Left lung (tissue), 10 donors: ENCODE measurements around the gene GASK1A. TPM values are rescaled to one million over a fixed set of nuclear protein-coding genes. Genes with fewer than 3 reads are reported as not detected.

ENCODE experiments used
- ATAC-seq: fragments of 200-7000 bp; cut with Tn5 transposase; one replicate; pipeline ENCODE4 v1.9.1; 2020; ENCODE audit warnings: moderate library complexity
- DNase-seq, 4 donors: peaks; one replicate each; pipeline ENCODE4 v3.0.0-alpha.2; 2013 to 2020
- H3K27ac ChIP-seq, 2 donors: fragments of 200-600 bp; sonication (generic) in 1 of 2; one replicate each; pipeline versions ENCODE4 v1.5.0 to v1.8.0; 2020 to 2021
- H3K27me3 ChIP-seq, 2 donors: fragments of 200-600 bp; sonication (generic) in 1 of 2; one replicate each; pipeline versions ENCODE4 v1.5.0 to v1.8.0; 2020 to 2021
- H3K36me3 ChIP-seq, 2 donors: fragments of 200-600 bp; sonication (generic) in 1 of 2; one replicate each; pipeline versions ENCODE4 v1.5.0 to v1.8.0; 2020 to 2021
- H3K4me1 ChIP-seq, 2 donors: fragments of 200-600 bp; one replicate each; pipeline ENCODE4 v1.8.0; 2021
- H3K4me3 ChIP-seq, 2 donors: fragments of 200-600 bp; sonication (generic) in 1 of 2; one replicate each; pipeline versions ENCODE4 v1.5.0 to v1.8.0; 2020 to 2021; ENCODE audit warnings: mild to moderate bottlenecking in 1 of 2
- H3K9me3 ChIP-seq, 2 donors: fragments of 200-600 bp; sonication (generic) in 1 of 2; one replicate each; pipeline versions ENCODE4 v1.5.0 to v1.8.0; 2020 to 2021
- intact Hi-C, 2 donors: fragments of 100-400 bp; cut with DNase I; formaldehyde crosslinking; loops; one replicate each; pipeline versions ENCODE4 v1.11.2 to v1.14.2; 2022
- polyA plus RNA-seq, 6 donors: library from polyadenylated mRNA; unstranded; fragments of 120-200 nt; gene quantifications; one replicate each; pipeline ENCODE4 v1.2.1, GENCODE V29; 2013; ENCODE audit not compliant: insufficient read length in 6 of 6
- total RNA-seq, 2 donors: library from RNA; stranded (reverse); fragmentation: NEBNext Ultra II Directional; extraction: Animal tissue kit (Norgen Biotek cat#: 25700); gene quantifications; one replicate each; pipeline ENCODE4 v1.2.1, GENCODE V29; 2021
- TF ChIP-seq, protein P1 (sequence below), 2 donors: fragments of 200-600 bp; sonication (generic) in 1 of 2; IDR thresholded peaks; one replicate each; pipeline versions ENCODE4 v1.5.0 to v1.8.0; 2021; ENCODE audit warnings: antibody characterized with exemption in 2 of 2
- donor health status: DM: no; HTN: yes; CAD: no.
- donor health status: DM: no; HTN: no; CAD: no.

Gene GASK1A
- total and polyA plus RNA-seq, 8 donors = 3.1 to 12.3 (median 4.2) TPM

DNA sequence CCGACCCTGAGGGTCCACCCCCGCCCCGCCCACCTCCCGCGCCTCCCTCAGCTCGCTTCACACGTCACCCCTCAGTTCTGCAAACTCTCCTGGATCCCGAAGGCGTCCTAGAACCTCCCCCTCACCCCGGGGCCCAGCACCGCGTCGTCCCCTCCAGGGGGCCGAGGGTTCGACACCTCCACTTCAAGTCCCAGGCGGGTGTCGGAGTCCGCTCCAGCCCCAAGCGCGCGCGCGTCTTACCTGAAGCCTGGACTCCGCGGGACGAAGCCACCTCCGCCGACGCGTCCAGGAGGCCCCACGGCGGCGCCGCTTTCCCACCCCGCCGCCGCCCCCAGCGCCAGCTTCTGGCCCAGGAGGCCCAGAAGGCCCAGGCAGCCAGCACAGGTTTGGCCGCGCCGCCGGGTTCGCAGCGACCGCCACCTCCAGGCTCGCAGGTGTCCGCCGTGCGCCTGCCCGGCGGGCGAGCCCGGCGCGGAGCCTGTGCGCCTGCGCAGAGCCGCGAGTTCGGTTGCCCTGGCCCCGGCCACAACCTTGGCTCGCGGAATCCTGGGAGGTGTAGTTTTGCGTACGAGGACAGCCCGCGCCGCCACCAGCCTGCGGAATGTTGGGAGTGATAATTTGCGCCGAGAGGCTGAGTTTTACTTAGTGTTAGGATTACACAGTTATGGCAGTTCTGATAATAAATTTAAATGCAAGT lies 126.6 kb downstream of the GASK1A start, which contains the start of gene POMGNT2:
Gene POMGNT2, minus strand, starts transcription at position 484 of the 697 bp plus-strand sequence. CDS start 24,648 bp downstream, outside the sequence.
- peak within 1 kb of the TSS; percentile 79 to 86 for H3K4me3 ChIP-seq
- ATAC-seq (peak; percentile 97), DNase-seq (peak; percentile 80 to 96 (median 92))
- peaks cover 13 to 24% of the 10 kb centered on the region in 2 donors for H3K4me1 ChIP-seq
- no peaks in the 10 kb centered on the region for H3K9me3 ChIP-seq
- no peaks in the 10 kb centered on the region for H3K27me3 ChIP-seq
- intact Hi-C loops = no loop called here
- H3K27ac ChIP-seq = peak within 1 kb of the TSS in 1 of 2 donors; percentile 38
- no peaks in the 10 kb centered on the region for H3K36me3 ChIP-seq
- TF ChIP-seq, protein P1, sequence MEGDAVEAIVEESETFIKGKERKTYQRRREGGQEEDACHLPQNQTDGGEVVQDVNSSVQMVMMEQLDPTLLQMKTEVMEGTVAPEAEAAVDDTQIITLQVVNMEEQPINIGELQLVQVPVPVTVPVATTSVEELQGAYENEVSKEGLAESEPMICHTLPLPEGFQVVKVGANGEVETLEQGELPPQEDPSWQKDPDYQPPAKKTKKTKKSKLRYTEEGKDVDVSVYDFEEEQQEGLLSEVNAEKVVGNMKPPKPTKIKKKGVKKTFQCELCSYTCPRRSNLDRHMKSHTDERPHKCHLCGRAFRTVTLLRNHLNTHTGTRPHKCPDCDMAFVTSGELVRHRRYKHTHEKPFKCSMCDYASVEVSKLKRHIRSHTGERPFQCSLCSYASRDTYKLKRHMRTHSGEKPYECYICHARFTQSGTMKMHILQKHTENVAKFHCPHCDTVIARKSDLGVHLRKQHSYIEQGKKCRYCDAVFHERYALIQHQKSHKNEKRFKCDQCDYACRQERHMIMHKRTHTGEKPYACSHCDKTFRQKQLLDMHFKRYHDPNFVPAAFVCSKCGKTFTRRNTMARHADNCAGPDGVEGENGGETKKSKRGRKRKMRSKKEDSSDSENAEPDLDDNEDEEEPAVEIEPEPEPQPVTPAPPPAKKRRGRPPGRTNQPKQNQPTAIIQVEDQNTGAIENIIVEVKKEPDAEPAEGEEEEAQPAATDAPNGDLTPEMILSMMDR (IDR thresholded peaks at IDR 0.05) = no peak

DNA sequence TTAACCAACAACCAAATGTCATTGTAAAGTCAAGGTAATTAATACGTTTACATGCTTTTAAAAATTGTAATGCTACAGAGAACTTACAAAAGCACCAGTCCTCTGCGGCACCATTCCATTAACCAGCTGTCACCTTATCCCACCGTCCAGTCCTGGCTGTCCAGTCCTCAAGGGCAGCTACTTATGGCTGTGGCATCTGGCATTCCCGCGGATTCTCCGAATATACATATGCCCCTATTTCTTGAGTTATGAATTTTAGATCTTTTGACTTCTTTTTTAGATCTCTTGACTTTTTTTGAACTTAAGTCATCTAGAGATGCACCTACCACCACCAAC lies 127.2 kb downstream of the GASK1A start:
- ATAC-seq = peak; percentile 9
- intact Hi-C loops = no loop called here
- no peak overlapping the region for H3K27ac ChIP-seq

More for the DNA sequence above, 127.2 kb downstream of the GASK1A start:
- Histone ChIP-seq H3K4me1 (peaks cover 13 to 24% of the 10 kb centered on the region in 2 donors), H3K27me3 (no peaks in the 10 kb centered on the region), H3K9me3 (no peaks in the 10 kb centered on the region), H3K36me3 (no peaks in the 10 kb centered on the region), H3K4me3 (peak overlapping the region; percentile 79 to 86)
- TF ChIP-seq, protein P1 (IDR thresholded peaks at IDR 0.05) = no peak
- no peak for DNase-seq

Other genes with a start within 250 kb of the GASK1A start
- 1 to 10 TPM in 1 of 2 donors, under 1 TPM in 1; 0.90 to 2.9 TPM for gene CCDC13, start 206.1 kb upstream of the GASK1A start, total RNA-seq
- gene CCDC13, start 206.1 kb upstream of the GASK1A start, polyA plus RNA-seq = 1 to 10 TPM in 5 of 6 donors, under 1 TPM in 1; 0.95 to 3.5 (median 2.0) TPM
- 10 to 100 TPM; 81.3 to 95.2 TPM for gene HIGD1A, start 174.8 kb upstream of the GASK1A start, total RNA-seq
- gene HIGD1A, start 174.8 kb upstream of the GASK1A start, polyA plus RNA-seq = 10 to 100 TPM; 77.7 to 99.1 (median 92.5) TPM
- 1 to 10 TPM; 2.5 to 7.9 TPM for gene ACKR2, start 169.9 kb upstream of the GASK1A start, total RNA-seq
- 1 to 10 TPM in 5 of 6 donors, under 1 TPM in 1; 0.77 to 3.1 (median 1.7) TPM for gene ACKR2, start 169.9 kb upstream of the GASK1A start, polyA plus RNA-seq
- gene CYP8B1, start 103.4 kb upstream of the GASK1A start, total RNA-seq = not detected
- under 1 TPM; 0.14 to 0.46 (median 0.24) TPM for gene CYP8B1, start 103.4 kb upstream of the GASK1A start, polyA plus RNA-seq
- gene ZNF662, start 73.2 kb upstream of the GASK1A start, total RNA-seq = 1 to 10 TPM; 6.7 to 7.1 TPM
- gene ZNF662, start 73.2 kb upstream of the GASK1A start, polyA plus RNA-seq = 10 to 100 TPM; 47.0 to 58.6 (median 50.0) TPM
- gene POMGNT2, start 126.8 kb downstream of the GASK1A start, total RNA-seq = 10 to 100 TPM; 15.3 to 15.5 TPM
- gene POMGNT2, start 126.8 kb downstream of the GASK1A start, polyA plus RNA-seq = 10 to 100 TPM; 14.6 to 18.6 (median 16.3) TPM